PFSK-1 (cell line): ENCODE data around the gene FIGNL2.

ENCODE experiments used
- FOXP2 ChIP-seq: optimal IDR thresholded peaks from 2 replicates; pipeline ENCODE3; 2011; ENCODE audit warnings: borderline replicate concordance, control low read depth, inconsistent platforms; ENCODE audit not compliant: insufficient read depth; ENCODE audit errors: extremely low read length, extremely low read depth
- POLR2AphosphoS5 ChIP-seq: IDR thresholded peaks from 2 replicates; pipeline ENCODE4 v1.6.1; 2012; ENCODE audit warnings: low read depth, mild to moderate bottlenecking, control low read depth, low read length, moderate library complexity
- REST ChIP-seq, 2 experiments: IDR thresholded peaks; 2 replicates each; pipeline versions ENCODE4 v1.6.1 to v1.8.0; 2011 to 2012; ENCODE audit warnings: low read depth in 2 of 2, low read length in 2 of 2, control low read depth in 1 of 2, inconsistent platforms in 1 of 2, mild to moderate bottlenecking in 1 of 2, moderate library complexity in 1 of 2; ENCODE audit not compliant: insufficient read depth in 1 of 2
- SIN3A ChIP-seq: IDR thresholded peaks from 2 replicates; pipeline ENCODE4 v1.6.1; 2012; ENCODE audit warnings: mild to moderate bottlenecking, low read length, moderate library complexity, borderline replicate concordance; ENCODE audit not compliant: insufficient read depth
- TAF1 ChIP-seq: IDR thresholded peaks from 2 replicates; pipeline ENCODE4 v1.6.1; 2012; ENCODE audit warnings: low read length, control low read depth, borderline replicate concordance; ENCODE audit not compliant: insufficient read depth

Gene FIGNL2

GRCh38 chr12:51829641-51830040 lies 18.9 kb downstream of the FIGNL2 start:
- TF ChIP-seq FOXP2 (no peak), SIN3A (no peak), POLR2AphosphoS5 (no peak), REST (IDR thresholded peaks at IDR 0.05; ENCODE audit: insufficient read depth in 1 of 2, low read depth in 2 of 2, low read length in 2 of 2) (no peak), TAF1 (no peak)

GRCh38 chr12:51829011-51829481 lies 19.5 kb downstream of the FIGNL2 start:
- TF ChIP-seq TAF1 (no peak), FOXP2 (no peak), REST (IDR thresholded peaks at IDR 0.05; ENCODE audit: insufficient read depth in 1 of 2, low read depth in 2 of 2, low read length in 2 of 2) (no peak), SIN3A (no peak), POLR2AphosphoS5 (no peak)

GRCh38 chr12:51827925-51828818 lies 20.3 kb downstream of the FIGNL2 start:
- TF ChIP-seq TAF1 = no peak
- no peak for TF ChIP-seq POLR2AphosphoS5

GRCh38 chr12:51826881-51827280 lies 21.6 kb downstream of the FIGNL2 start:
- TF ChIP-seq REST (IDR thresholded peaks at IDR 0.05; ENCODE audit: insufficient read depth in 1 of 2, low read depth in 2 of 2, low read length in 2 of 2) (no peak), TAF1 (no peak), SIN3A (no peak), POLR2AphosphoS5 (no peak), FOXP2 (no peak)

GRCh38 chr12:51825216-51825615 lies 23.3 kb downstream of the FIGNL2 start:
- TF ChIP-seq FOXP2 (no peak), REST (IDR thresholded peaks at IDR 0.05; ENCODE audit: insufficient read depth in 1 of 2, low read depth in 2 of 2, low read length in 2 of 2) (no peak), TAF1 (no peak), SIN3A (no peak), POLR2AphosphoS5 (no peak)
